GM19035 (cell line): ENCODE data around the gene MMP24OS.
A peak's percentile ranks its signal among the peaks of the same experiment; 100 is the strongest.

ENCODE experiments used
- ATAC-seq: cut with Tn5 transposase; IDR thresholded peaks from one replicate; pipeline ENCODE4 v1.9.1; 2021; ENCODE audit not compliant: unreplicated experiment

MMP24OS gene

DNA sequence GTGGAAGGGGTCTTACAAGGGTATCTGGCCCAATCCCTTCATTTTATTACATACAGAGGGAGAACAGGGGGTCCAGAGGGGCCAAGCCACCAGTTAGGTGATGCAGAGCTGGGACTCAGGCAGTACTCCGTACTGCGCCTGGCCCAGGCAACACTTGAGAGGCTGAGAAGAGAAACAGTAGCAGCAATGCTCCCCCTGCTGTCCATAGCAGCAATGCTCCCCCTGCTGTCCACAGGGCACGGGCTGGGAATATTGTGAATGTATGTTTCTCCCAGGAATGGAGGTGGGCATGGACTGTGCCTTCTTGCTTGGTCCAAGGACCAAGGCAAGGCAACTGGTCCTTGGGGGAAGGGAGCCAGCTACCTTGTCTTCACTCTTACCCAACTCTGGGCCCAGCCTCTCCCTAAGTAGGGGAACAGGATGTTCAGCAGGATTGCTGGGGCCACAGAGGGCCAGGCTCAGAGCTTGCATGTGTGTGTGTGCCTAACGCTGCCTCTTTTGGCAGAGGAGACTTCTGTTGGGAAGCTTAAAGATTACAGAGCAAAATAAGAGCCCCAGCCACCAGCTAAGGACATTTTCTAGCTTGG lies 29.1 kb upstream of the MMP24OS start:
- ATAC-seq = no peak

DNA sequence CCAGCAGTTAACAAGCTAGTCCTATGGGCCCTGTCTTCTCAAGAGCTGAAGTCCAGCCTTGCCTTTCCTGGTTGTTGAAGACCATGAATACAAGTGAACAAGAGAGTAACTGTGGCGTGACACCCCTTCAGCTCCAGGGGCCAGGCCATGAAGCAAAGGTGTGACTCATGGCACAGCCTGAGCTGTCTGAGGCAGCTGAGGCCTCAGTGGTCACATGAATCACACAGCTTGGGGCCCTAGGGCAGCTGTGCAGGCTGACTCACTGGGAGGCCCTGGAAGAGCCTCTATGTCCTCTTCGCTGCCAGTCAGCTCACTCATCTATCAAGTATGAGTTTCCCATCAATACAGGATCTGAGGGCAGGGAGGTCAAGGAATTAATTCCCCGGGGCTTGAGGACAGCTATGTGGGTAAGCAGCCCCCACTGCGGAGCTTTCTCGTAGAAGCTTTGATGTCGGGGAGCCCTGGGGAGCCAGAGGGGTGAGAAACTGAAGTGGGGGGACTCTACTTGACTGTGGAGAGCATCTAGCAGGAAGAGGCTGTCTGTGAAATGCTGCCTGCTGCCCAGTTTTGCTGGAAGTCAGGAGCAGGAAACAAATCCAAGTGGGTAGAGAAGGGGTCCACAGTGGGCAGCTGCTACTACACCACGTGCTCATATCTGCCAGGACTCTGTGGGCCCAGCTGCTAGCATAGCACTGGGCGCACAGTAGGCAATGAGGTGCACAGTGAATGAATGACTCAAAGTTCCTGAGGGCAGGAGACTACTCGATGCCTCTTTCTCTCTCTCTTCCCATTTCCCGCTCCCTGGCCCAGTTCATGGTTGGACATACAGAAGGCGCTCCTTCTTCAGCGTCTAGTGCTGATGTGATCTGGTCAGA lies 28.0 kb upstream of the MMP24OS start:
- ATAC-seq = no peak

DNA sequence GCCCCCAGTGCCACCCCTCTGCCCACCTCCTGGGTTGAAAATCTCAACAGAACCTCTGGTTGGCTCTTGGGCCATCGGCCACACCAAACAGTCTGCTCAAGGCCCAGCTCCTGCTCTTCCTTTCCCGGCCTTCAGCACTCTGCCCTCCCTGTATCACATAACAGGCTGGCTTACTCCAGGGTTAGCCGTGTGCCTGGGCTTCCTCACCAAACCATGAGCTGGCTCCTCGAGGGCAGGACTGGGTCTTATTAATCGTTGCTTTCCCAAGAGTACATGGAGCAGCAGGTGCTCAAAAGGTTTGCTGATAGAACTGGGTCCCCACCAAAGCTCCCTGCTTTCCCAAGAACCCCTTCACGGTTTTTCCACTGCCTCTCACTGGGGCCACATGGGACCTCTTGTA lies 27.0 kb upstream of the MMP24OS start:
- ATAC-seq = no peak

DNA sequence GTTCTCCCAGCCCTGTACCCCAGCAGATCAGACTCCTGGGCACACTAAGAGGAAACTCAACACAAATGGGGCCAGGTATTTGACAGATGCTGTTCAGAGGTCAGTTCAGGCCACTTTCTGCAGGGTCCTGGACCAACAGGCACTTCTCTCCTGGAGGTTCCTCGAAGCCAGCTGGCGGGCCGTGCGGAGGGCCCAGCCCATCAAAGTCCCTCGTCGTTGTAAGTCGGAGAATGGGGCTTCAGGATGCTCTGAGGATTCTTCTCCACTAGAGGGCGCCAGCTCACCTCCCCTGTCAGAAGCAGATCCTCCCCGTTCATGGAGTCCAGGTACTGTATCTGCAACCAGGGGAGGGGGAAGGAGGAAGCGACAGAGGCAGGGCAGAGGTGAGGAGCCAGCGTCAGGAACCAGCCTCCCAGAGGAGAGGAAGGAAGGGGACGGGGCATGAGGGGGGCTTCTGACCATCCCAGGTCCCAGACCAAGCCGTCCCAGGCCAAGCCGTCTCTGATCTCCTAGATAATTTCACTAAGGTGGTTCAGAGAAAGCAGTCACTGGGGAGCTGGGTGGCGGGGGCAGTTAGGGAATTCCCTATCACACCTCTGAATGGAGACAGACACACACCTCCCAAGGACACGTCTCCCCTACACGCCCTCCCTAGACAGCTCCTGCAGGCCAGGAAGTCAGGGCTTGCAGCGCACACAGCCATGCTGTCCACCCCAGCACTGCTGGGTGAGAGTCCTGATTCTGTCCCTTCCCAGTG lies 26.0 kb upstream of the MMP24OS start:
- peak; percentile 63 for ATAC-seq

DNA sequence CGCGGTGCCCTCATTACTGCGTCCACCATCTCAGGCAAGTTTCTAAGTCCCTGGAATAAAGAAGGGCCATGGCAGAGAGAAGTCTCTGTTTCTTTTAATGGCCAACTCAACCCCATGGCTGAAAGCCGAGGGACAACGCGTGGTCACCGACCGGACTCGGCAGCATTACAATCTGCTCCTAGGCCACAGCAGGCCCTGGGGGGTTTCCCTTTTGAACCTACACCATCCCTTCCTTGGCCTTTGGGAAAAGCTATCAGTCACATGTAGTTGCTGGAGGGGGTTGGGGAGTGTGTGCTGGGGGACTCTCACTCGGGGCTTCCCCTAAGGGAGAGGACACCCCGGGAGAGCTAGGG lies 25.4 kb upstream of the MMP24OS start:
- ATAC-seq = peak; percentile 24

DNA sequence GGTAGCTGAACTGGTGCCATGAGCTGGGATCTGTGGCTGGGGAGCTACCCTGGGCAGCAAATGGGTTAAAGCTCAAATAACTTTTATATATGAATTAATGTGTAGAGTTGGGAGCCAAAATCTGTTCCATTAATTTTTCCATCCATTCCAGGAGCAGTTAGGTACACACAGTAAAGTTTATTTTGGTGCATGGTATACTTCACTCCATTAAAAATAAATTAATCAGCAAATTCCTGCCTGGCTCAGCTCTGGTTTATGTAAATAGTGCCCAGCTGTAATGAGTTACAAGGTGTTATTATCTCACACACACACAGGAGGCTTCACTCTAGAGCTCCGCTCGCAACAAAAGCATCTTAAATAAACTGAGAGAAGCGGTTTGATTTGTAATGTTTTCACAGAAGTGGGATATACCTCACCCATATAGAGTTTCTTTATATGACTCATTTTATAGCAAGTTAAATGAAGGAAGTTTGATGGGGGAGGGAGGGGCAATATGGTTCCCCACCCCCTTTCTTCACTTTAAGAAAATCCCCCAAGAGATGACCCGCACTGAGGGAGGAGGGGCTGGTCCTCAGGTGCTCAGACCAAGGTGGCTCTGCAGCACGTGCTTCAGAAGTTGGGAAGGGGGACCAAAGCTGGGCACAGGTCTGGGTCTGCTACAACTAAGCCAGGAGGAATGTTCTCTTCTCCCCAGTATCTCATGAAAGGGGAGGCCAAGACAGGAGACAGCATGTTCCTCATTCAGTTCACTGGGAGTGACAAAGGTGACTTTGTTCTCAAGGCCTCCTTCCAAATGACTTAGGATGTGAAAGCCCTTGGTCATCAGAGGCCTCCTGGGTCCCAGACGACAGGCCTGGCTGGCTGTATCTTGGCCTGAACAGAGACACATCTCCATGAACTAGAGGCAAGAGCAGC lies 24.8 kb upstream of the MMP24OS start:
- no peak for ATAC-seq

DNA sequence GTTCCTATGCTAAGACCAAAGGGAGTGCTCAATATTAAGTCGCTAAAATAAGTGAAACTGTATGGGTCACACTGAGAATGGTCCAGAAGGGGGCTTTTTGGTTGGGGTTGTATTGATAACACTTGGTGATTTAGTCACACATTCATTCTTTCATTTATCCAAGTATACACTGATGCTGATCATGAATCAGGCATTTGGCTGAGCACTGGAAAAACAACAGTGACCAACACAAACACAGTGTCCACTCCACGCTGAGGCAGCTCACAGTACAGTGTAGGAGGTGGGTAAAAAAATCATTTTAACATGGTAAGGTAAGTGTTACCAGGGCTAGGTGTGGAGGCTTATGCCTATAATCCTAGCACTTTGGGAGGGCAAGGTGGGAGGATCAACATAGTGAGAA lies 23.5 kb upstream of the MMP24OS start:
- ATAC-seq = no peak

DNA sequence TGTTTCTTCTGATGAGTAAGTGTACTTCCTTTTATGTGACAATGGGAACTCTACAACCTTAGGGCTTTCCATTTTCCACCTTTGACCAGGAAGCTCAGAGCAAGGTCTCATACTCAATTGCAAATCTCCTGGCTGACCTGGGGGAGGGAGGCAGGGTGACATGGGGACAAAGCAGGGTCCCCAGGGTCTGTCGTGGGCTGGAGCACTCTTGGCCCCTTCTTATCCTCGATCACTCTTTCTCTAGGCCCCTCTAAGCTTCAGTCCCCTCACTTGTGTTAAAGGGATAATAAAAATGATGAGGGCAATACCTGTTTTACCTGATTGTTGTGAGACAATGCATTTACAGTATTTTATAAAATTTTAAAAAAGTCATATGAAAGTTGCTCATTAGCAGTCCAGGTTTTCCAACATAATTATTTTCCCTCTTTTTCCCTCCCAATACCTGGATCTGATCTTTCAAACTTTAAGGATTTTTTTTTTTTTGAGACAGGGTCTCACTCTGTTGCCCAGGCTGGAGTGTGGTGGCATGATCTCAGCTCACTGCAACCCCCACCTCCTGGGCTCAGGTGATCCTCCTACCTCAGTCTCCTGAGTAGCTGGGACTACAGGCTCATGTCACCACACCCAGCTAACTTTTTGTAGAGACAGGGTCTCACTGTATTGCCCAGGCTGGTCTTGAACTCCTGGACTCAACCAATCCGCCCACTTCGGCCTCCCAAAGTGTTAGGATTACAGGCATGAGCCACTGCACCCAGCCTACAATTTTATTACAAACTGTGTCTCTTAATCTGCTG lies 22.7 kb upstream of the MMP24OS start:
- no peak for ATAC-seq

DNA sequence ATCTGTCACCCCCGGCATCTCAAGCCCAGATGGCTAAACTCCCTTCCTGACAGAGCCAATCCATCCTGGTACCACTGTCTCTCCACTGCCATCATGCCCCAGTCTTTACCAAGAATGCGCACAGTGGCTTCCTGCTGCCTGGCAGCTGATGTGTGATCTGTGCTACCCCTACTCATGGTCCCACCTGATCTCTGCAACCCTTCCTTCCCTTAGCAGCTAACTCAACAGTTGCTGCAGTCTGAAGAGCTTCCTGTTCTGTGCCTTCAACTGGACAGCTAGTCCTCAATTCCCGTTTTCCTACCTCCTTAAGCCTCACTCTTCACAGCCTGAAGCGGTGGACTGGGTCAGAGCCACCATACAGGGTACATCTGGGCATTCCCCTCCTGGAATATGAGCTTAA lies 21.9 kb upstream of the MMP24OS start:
- no peak for ATAC-seq

DNA sequence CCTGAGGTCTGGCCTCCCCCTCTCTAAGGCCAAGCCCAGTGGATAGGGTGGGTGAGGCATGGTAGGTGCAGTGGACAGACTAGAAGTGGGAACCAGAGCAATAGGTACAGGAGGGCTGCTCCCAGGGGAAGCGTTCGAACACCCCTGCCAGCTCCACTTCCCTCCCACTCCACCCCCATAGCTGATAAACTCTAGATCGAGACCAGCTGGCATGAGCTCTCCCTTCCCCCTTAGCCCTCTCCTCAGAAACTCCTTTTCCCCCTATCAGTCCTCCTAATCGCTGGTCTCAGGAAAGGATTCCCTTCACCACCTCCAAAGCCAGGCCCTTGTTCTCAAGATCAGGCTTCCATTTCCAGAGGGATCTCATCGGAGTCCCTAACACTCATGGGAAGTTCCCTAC lies 20.3 kb upstream of the MMP24OS start:
- ATAC-seq = no peak

DNA sequence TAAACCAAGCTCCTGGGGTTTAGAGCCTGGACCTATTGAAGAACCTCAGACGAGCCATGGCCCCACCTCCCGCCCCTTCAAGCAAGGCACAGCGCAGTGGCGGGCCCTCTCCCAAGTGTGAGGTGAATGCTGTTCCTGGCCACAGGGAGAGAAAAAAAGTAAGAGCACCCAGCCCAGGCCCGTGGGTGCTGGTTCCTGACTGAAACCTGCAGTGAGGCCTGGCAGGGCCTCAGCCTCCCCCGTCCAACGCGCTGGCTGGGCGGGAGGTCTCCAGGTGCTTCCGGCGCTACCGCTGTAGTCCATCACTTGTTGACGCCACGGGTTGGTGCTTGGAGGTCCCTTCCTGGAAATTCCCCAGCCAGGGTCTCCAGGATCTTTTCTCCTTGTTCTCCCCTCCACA lies 19.8 kb upstream of the MMP24OS start:
- no peak for ATAC-seq

DNA sequence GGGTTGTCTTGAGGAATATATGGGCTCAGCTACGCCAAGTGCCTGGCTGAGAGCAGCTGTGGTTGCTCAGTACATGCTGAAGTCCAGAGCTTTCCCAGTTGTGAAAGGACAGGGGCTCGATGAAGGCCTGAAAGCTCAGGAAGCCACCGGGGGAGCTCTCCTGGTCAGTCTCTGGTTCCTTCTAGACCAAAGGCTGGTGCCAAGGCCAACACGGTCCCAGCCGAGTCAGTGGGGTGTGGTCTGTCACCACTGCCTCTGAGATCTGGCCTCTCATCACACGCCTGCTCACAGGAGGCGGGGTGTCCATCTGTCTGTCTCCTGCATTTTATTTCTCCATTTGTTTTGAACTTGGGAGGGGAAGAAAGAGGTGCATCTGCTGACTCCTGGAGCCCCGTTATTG lies 19.2 kb upstream of the MMP24OS start:
- no peak for ATAC-seq

DNA sequence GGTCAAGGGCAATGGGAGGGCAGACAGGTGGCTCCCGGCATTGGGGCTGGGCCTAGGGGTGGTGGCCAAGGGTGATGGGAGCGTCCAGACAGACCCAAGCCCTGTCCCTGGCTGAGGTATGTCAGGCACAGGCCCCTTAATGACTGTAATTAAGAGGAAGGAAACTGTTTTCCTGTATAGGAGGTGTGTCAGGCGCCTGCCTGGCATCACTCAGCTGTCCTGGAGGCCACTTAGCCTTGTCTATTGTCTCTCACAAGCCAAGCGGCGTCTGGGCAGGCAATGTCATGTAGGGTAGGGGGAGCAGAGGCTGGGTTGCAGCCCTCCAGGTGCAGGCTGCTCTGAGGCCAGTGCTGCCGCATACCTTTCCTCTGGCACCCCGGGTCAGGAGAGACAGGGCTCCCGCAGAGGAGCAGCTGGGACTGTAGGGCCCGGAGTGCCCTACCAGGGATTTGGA lies 18.2 kb upstream of the MMP24OS start:
- ATAC-seq = no peak

DNA sequence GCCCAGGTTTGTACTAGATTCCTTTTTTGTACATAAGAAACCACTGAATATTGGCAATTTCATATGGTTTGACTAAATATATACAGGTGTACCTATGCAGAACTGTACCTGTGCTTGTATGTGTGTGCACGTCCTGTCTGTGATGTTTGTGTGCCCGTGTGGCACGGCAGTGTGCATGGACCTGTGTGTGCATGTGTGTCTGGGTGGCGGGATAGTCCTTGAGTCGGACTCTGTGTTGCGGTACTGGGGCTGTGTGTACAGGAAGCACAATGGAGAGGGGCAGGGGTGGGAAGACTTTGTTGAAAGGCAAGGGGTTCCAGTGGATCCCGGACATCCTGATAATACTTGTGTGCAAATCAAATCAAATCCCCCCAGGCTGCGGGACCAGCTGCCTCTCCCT lies 17.8 kb upstream of the MMP24OS start:
- ATAC-seq = no peak

DNA sequence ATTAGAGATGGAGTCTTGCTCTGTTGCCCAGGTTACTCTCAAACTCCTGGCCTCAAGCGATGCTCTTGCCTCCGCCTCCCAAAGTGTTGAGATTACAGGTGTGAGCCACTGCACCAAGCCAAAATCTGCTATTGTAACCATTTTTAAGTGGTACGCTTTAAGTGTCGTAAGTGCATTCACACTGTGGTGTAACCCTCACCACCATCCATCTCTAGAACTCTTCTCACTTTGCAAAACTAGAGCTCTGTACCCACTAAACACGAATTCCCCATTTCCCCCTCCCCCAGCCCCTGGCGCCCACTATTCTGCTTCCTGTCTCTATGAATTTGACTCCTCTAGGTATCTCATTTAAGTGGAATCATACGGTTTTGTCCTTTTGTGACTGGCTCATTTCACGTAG lies 17.1 kb upstream of the MMP24OS start:
- ATAC-seq = no peak

DNA sequence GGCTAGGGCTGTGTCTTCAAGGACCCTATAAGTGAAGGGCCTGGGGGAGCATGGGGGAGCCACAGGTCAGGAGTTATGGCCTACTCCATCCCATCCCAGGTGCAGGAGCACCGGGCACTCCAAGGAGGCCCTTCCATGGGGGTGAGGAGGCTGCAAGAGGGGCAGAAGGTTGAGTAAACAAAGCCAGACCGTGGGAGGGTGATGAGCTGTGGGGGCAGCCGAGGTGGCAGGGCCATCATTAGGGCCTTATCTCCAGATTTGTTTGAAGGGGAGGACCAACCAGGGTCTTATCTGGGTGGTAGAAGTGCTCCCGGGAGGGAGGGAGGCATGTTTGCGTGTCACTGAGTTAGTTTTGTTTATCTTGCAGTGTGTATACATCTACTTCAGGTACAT lies 16.4 kb upstream of the MMP24OS start:
- no peak for ATAC-seq

DNA sequence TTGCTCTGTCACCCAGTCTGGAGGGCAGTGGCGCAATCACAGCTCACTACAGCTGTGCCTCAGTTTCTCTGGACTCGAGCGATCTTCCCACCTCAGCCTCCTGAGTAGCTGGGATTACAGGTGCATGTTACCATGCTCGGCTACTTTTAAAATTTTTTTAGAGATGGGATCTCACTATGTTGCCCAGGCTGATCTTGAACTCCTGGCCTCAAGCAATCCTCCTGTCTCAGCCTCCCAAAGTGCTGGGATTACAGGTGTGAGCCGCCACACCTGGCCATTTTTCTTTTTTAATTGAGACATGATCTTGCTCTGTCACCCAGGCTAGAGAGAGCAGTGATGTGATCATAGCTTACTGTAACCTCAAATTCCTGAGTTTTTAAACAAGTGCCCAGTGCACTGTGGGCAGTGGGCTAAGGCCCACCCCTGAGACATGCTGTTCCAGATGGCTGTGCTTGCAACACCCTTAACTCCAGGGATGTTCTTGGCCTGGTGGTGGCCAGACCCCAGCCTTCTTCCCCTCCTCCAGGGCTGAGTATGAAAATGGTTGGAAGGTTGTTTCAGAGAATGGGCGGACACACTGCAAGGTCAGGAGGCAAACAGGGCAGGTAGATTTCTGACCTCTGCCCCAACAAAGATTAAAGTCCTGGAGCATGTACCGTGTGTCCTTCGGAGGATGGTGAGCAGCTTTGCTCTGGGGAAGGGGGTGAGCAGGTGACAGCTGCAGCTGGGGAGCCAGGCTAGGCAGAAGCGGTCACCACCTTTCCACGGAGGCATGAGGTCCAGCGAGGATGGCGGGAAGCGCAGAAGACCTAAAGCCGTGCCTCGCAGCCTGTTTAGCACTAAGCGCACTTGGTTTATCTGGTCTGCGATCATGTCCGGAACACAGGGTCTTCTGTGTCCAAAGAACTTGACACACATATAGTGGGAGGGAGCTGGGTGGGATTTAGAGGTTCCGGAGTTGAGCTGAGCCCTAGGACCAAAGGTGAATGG lies 15.7 kb upstream of the MMP24OS start:
- ATAC-seq = no peak

DNA sequence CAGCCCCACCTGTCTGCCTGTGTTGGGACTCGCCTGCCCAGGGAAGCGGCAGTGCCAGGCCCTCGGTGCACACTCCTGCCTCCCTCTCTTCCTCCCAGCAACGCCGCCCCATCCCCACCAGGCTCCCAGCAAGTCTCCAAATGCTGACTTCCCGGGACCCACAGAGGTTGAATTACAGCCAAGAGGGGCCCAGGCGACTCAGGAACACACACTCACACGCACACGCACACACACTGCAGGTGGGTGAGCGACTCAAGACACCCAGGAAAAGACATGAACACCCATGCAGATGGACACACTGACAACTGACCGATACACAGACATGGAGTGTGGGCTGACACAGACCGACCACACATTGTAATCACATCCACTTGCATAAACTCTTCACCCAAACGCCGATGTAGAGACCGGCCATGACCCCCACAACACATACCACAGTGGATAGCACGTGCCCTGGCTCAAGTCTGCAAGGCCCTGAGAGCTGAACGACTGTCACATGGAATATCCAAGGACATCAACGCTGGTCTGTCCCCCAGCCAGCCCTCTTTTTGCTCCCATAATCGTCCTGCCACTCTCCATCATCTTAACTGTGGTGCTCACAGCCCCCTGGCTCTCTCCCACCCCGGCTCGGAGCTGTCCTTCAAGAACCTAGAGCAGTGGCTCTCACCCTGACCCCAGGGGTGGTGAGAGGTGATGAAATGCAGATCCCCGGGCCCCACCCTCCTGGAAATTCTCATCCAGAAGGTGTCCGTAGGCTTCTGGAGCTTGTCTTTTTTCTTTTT lies 14.8 kb upstream of the MMP24OS start:
- ATAC-seq = no peak
